T-helper 2 cell (primary cell): ENCODE results near the gene GPC2.

ENCODE experiments used
- DNase-seq, 5 experiments: peaks; one replicate each; pipeline versions ENCODE4 v3.0.0 to v3.0.0-alpha.2; 2012 to 2022

GPC2 gene

GRCh38 chr7:100169147-100169850, 7.9 kb downstream of the GPC2 start:
- DNase-seq = no peak

GRCh38 chr7:100167912-100168323, 9.3 kb downstream of the GPC2 start:
- DNase-seq = no peak

GRCh38 chr7:100166970-100167911, 9.9 kb downstream of the GPC2 start:
- no peak for DNase-seq

GRCh38 chr7:100166317-100166940, 10.8 kb downstream of the GPC2 start:
- DNase-seq = peak in 1 of 5 experiments; percentile 58

- no peak for DNase-seq
Measured at GRCh38 chr7:100163871-100164270, 13.3 kb downstream of the GPC2 start.

- no peak for DNase-seq
Measured at GRCh38 chr7:100163006-100163531, 14.1 kb downstream of the GPC2 start.

- DNase-seq = no peak
Measured at GRCh38 chr7:100160067-100160466, 17.1 kb downstream of the GPC2 start.

GRCh38 chr7:100159099-100159623, 18.0 kb downstream of the GPC2 start:
- DNase-seq = no peak

- DNase-seq = peak; percentile 81 to 89 (median 88)
Measured at GRCh38 chr7:100158229-100159098, 18.7 kb downstream of the GPC2 start, which contains the start of gene TRAPPC14. Gene TRAPPC14, minus strand, starts transcription at chr7:100158723. Its CDS starts 224 bp downstream, at chr7:100158499.

- no peak for DNase-seq
Measured at GRCh38 chr7:100157334-100158228, 19.6 kb downstream of the GPC2 start.

GRCh38 chr7:100157069-100157333, 20.2 kb downstream of the GPC2 start:
- no peak for DNase-seq

GRCh38 chr7:100156331-100157068, 20.7 kb downstream of the GPC2 start:
- DNase-seq = peak in 1 of 5 experiments; percentile 32

- DNase-seq = no peak
Measured at GRCh38 chr7:100155553-100156317, 21.4 kb downstream of the GPC2 start.

GRCh38 chr7:100154651-100155491, 22.3 kb downstream of the GPC2 start:
- no peak for DNase-seq

- DNase-seq = no peak
Measured at GRCh38 chr7:100153708-100154535, 23.3 kb downstream of the GPC2 start.

GRCh38 chr7:100152937-100153666, 24.1 kb downstream of the GPC2 start:
- DNase-seq = no peak

GRCh38 chr7:100152404-100152803, 24.8 kb downstream of the GPC2 start:
- DNase-seq = no peak
